WTC11 (cell line): ENCODE measurements around the gene LRMDA. TPM values are rescaled to one million over a fixed set of nuclear protein-coding genes. Genes with fewer than 3 reads are reported as not detected.

Experiments
- ATAC-seq: fragments of 200-7000 bp; cut with Tn5 transposase; 2 replicates; pipeline ENCODE4 v1.10.0; 2021; ENCODE audit warnings: mild to moderate bottlenecking, moderate library complexity
- CTCF ChIA-PET: fragments of 300-600 bp; sonication (Branson Sonifier 250); formaldehyde crosslinking; loops from one replicate; lab custom pipeline; 2021; ENCODE audit warnings: antibody characterized with exemption; lab: Charles Lee
- POLR2A ChIA-PET: fragments of 350-600 bp; sonication (Branson Sonifier 250); formaldehyde crosslinking; loops from one replicate; lab custom pipeline; 2021; ENCODE audit warnings: antibody characterized with exemption; lab: Charles Lee
- DNase-seq: peaks from one replicate; pipeline ENCODE4 v3.0.0; 2021; ENCODE audit warnings: low spot score
- H3K27ac Mint-ChIP-seq: 2 replicates; pipeline ENCODE4 v1.8.0; 2021; ENCODE audit warnings: mixed read lengths
- H3K27me3 Mint-ChIP-seq: 2 replicates; pipeline ENCODE4 v1.8.0; 2021; ENCODE audit warnings: low read depth, mild to moderate bottlenecking, moderate library complexity, mixed read lengths
- H3K36me3 Mint-ChIP-seq: 2 replicates; pipeline ENCODE4 v1.8.0; 2021; ENCODE audit warnings: mixed read lengths
- H3K4me1 Mint-ChIP-seq: 2 replicates; pipeline ENCODE4 v1.8.0; 2022; ENCODE audit warnings: mixed read lengths
- H3K4me3 Mint-ChIP-seq: 2 replicates; pipeline ENCODE4 v1.8.0; 2021; ENCODE audit warnings: mild to moderate bottlenecking, moderate library complexity, mixed read lengths
- H3K9me3 Mint-ChIP-seq: 2 replicates; pipeline ENCODE4 v1.8.0; 2021; ENCODE audit warnings: mixed read lengths
- CREM ChIP-seq: sonication (generic); formaldehyde crosslinking; IDR thresholded peaks from 2 replicates; pipeline ENCODE4 v1.8.1; 2022; ENCODE audit warnings: mild to moderate bottlenecking, missing genetic modification reagents, moderate library complexity
- ESRRA ChIP-seq: sonication (generic); formaldehyde crosslinking; IDR thresholded peaks from 2 replicates; pipeline ENCODE4 v1.8.1; 2022; ENCODE audit warnings: mild to moderate bottlenecking, missing genetic modification reagents, borderline replicate concordance
- ETV6 ChIP-seq: sonication (generic); formaldehyde crosslinking; IDR thresholded peaks from 2 replicates; pipeline ENCODE4 v1.8.1; 2022; ENCODE audit warnings: mild to moderate bottlenecking, missing genetic modification reagents
- FOXP1 ChIP-seq: sonication (generic); formaldehyde crosslinking; IDR thresholded peaks from 2 replicates; pipeline ENCODE4 v1.8.0; 2022; ENCODE audit warnings: missing genetic modification reagents, mild to moderate bottlenecking, moderate library complexity, borderline replicate concordance
- NFE2L1 ChIP-seq: sonication (generic); formaldehyde crosslinking; IDR thresholded peaks from 2 replicates; pipeline ENCODE4 v1.8.1; 2023; ENCODE audit warnings: missing genetic modification reagents
- NR2C2 ChIP-seq: sonication (generic); formaldehyde crosslinking; IDR thresholded peaks from 2 replicates; pipeline ENCODE4 v1.8.0; 2022; ENCODE audit warnings: mild to moderate bottlenecking, missing genetic modification reagents
- OVOL2 ChIP-seq: fragments of 250-450 bp; sonication (Bioruptor Pico); IDR thresholded peaks from 2 replicates; pipeline ENCODE4 v1.9.0; 2021; ENCODE audit warnings: mild to moderate bottlenecking, borderline replicate concordance
- PRRX2 ChIP-seq: fragments of 250-450 bp; sonication (Bioruptor Pico); IDR thresholded peaks from 2 replicates; pipeline ENCODE4 v1.8.0; 2021; ENCODE audit warnings: mild to moderate bottlenecking
- RORB ChIP-seq: fragments of 250-450 bp; sonication (Bioruptor Pico); IDR thresholded peaks from 2 replicates; pipeline ENCODE4 v1.9.0; 2021; ENCODE audit warnings: mild to moderate bottlenecking
- SP1 ChIP-seq: sonication (generic); formaldehyde crosslinking; conservative IDR thresholded peaks from 2 replicates; pipeline ENCODE4 v1.8.1; 2022; ENCODE audit warnings: missing genetic modification reagents
- ZBTB21 ChIP-seq: sonication (generic); formaldehyde crosslinking; IDR thresholded peaks from 2 replicates; pipeline ENCODE4 v1.8.1; 2023; ENCODE audit warnings: mild to moderate bottlenecking, missing genetic modification reagents, borderline replicate concordance
- ZNF219 ChIP-seq: sonication (generic); formaldehyde crosslinking; IDR thresholded peaks from 2 replicates; pipeline ENCODE4 v1.8.0; 2023; ENCODE audit warnings: missing genetic modification reagents, mild to moderate bottlenecking, borderline replicate concordance
- ZNF232 ChIP-seq: sonication (generic); formaldehyde crosslinking; IDR thresholded peaks from 2 replicates; pipeline ENCODE4 v1.8.0; 2022; ENCODE audit warnings: mild to moderate bottlenecking, missing genetic modification reagents
- ZNF317 ChIP-seq: sonication (generic); formaldehyde crosslinking; IDR thresholded peaks from 2 replicates; pipeline ENCODE4 v1.8.1; 2023; ENCODE audit warnings: low read depth, mild to moderate bottlenecking, moderate library complexity, missing genetic modification reagents, borderline replicate concordance
- ZNF396 ChIP-seq: fragments of 250-450 bp; sonication (Bioruptor Pico); IDR thresholded peaks from 2 replicates; pipeline ENCODE4 v1.8.0; 2021; ENCODE audit warnings: mild to moderate bottlenecking, moderate library complexity, borderline replicate concordance
- total RNA-seq: library from RNA; stranded (reverse); gene quantifications from 3 replicates; pipeline ENCODE4 v1.2.3, GENCODE V29; 2021
- TF ChIP-seq, protein P1 (sequence below): sonication (generic); formaldehyde crosslinking; IDR thresholded peaks from 2 replicates; pipeline ENCODE4 v1.8.1; 2023; ENCODE audit warnings: mild to moderate bottlenecking, missing genetic modification reagents, moderate library complexity
- TF ChIP-seq, protein P2 (sequence below): sonication (generic); formaldehyde crosslinking; conservative IDR thresholded peaks from 2 replicates; pipeline ENCODE4 v1.8.1; 2022; ENCODE audit warnings: mild to moderate bottlenecking, missing genetic modification reagents
- TF ChIP-seq, protein P3 (sequence below): sonication (generic); formaldehyde crosslinking; IDR thresholded peaks from 2 replicates; pipeline ENCODE4 v1.8.0; 2022; ENCODE audit warnings: mild to moderate bottlenecking, missing genetic modification reagents
- TF ChIP-seq, protein P4 (sequence below): fragments of 250-450 bp; sonication (Bioruptor Pico); IDR thresholded peaks from 2 replicates; pipeline ENCODE4 v1.8.0; 2021; ENCODE audit warnings: mild to moderate bottlenecking
- TF ChIP-seq, protein P5 (sequence below): fragments of 250-450 bp; sonication (Bioruptor Pico); conservative IDR thresholded peaks from 2 replicates; pipeline ENCODE4 v1.9.0; 2021; ENCODE audit warnings: mild to moderate bottlenecking
- TF ChIP-seq, protein P6 (sequence below): sonication (generic); formaldehyde crosslinking; IDR thresholded peaks from 2 replicates; pipeline ENCODE4 v1.8.0; 2022; ENCODE audit warnings: mild to moderate bottlenecking, missing genetic modification reagents

Gene LRMDA
- total RNA-seq, 1 experiment from 2014 or later = 0.92 TPM

DNA sequence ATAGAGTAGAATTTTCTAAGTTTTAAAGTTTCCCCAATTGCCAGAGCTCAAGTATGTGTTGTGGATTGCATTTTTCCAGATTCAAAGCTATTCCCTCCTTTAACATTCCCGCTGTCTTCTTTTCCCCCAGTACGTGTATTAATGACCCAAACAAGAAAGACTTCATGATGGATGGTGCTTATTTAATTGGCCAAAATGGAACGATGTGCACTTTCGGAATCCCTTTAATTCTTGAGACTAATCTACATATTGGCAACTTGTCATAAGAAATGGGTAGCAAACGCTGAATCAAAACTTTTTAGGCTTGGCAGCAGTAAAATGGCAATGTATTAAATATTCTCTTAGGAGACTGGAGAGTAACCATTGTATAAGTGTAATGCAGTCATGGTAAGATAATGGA, 753.2 kb downstream of the LRMDA start (continued):
- TF ChIP-seq, protein P1, sequence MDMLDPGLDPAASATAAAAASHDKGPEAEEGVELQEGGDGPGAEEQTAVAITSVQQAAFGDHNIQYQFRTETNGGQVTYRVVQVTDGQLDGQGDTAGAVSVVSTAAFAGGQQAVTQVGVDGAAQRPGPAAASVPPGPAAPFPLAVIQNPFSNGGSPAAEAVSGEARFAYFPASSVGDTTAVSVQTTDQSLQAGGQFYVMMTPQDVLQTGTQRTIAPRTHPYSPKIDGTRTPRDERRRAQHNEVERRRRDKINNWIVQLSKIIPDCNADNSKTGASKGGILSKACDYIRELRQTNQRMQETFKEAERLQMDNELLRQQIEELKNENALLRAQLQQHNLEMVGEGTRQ (CRISPR knock-in tag) = no peak
- TF ChIP-seq, protein P2, sequence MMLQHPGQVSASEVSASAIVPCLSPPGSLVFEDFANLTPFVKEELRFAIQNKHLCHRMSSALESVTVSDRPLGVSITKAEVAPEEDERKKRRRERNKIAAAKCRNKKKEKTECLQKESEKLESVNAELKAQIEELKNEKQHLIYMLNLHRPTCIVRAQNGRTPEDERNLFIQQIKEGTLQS (CRISPR knock-in tag) = no peak
- TF ChIP-seq RORB (CRISPR knock-in tag) = no peak
- no peak for TF ChIP-seq ZNF232 (CRISPR knock-in tag)
- TF ChIP-seq, all 79 proteins: peak for 0

DNA sequence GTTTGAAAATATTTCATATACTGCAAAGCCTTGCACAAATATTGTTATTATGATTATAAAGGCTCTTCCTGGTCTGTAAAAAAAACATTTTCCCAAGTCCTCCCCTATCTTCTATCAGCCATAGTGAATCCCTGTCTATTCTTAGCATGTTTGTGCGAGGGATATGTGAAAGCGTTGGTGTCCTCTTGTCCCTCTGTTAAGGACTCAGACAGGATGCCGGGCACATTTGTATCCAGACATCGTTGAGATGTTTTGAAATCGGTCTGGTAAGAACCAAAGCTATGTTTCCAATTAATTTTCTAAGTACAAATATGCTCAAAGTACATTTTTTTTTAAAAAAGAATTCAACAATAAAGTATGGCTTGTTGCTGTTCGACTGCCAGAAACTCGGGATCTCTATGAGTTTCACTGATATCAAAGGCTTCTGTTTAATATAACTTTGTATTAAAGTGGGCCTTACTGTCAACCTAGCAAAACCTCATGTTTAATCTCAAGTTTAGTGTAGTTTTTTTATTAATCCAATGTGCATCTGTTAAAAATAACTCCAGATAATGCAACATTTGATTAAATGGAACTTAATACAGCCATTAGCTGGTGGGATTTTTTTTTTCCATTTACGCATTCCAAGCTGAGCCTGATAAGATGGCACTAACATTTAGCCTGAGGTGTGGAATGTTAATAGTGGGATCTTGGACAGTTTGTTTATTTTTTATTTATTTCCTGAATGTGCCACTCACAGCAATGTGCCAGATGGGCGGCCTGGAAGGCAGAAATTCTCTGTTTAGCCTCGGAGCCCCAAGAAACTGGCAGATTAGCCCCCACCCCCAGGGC, 754.3 kb downstream of the LRMDA start:
- TF ChIP-seq ZNF219 (CRISPR knock-in tag) (no peak), ESRRA (CRISPR knock-in tag) (no peak), ZNF317 (CRISPR knock-in tag) (no peak), FOXP1 (CRISPR knock-in tag) (no peak), NR2C2 (CRISPR knock-in tag) (no peak), SP1 (CRISPR knock-in tag) (no peak), ZBTB21 (CRISPR knock-in tag) (no peak), OVOL2 (CRISPR knock-in tag) (no peak), ZNF396 (no peak), ETV6 (CRISPR knock-in tag) (no peak)
- TF ChIP-seq, protein P3, sequence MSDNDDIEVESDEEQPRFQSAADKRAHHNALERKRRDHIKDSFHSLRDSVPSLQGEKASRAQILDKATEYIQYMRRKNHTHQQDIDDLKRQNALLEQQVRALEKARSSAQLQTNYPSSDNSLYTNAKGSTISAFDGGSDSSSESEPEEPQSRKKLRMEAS (CRISPR knock-in tag) = no peak
- TF ChIP-seq, protein P4, sequence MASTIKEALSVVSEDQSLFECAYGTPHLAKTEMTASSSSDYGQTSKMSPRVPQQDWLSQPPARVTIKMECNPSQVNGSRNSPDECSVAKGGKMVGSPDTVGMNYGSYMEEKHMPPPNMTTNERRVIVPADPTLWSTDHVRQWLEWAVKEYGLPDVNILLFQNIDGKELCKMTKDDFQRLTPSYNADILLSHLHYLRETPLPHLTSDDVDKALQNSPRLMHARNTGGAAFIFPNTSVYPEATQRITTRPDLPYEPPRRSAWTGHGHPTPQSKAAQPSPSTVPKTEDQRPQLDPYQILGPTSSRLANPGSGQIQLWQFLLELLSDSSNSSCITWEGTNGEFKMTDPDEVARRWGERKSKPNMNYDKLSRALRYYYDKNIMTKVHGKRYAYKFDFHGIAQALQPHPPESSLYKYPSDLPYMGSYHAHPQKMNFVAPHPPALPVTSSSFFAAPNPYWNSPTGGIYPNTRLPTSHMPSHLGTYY (CRISPR knock-in tag) = no peak
- no peak overlapping the region for H3K27ac Mint-ChIP-seq
- DNase-seq (no peak), ATAC-seq (no peak)
- peaks cover 4% of the 10 kb centered on the region for H3K9me3 Mint-ChIP-seq
- ChIA-PET POLR2A (no interaction called here), CTCF (no interaction called here)
- no peaks in the 10 kb centered on the region for H3K36me3 Mint-ChIP-seq
- peaks cover 15% of the 10 kb centered on the region for H3K4me1 Mint-ChIP-seq
- peaks cover 16% of the 10 kb centered on the region for H3K27me3 Mint-ChIP-seq
- H3K4me3 Mint-ChIP-seq = no peak overlapping the region

DNA sequence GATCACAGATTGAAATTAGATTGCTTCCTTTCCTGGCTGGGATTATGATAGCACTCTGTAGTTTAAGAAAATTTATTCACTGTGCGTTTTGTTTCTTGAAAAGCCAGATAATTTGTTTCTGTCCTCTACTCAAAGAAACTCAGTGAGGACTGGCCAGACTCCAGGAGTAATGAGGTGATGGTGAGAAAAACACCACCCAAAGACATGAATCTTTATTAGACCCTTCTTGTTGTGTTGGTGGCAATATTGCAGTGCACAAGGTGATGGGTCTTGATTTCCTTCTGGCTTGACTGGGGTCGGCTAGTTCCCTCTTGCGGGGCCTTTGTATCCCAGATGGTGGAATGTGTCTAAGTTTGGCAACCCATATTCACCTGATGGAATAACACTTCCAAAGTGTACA, 756.8 kb downstream of the LRMDA start:
- H3K27me3 Mint-ChIP-seq = peaks cover 6% of the 10 kb centered on the region; the same call in 1 of the 2 replicates
- H3K9me3 Mint-ChIP-seq = no peaks in the 10 kb centered on the region
- DNase-seq = no peak
- no peaks in the 10 kb centered on the region for H3K36me3 Mint-ChIP-seq
- no peak overlapping the region for H3K4me3 Mint-ChIP-seq
- POLR2A ChIA-PET = no interaction called here
- ATAC-seq = no peak
- no peak for TF ChIP-seq ZBTB21 (CRISPR knock-in tag)
- CTCF ChIA-PET = no interaction called here
- H3K4me1 Mint-ChIP-seq = peaks cover 27% of the 10 kb centered on the region
- no peak overlapping the region for H3K27ac Mint-ChIP-seq

DNA sequence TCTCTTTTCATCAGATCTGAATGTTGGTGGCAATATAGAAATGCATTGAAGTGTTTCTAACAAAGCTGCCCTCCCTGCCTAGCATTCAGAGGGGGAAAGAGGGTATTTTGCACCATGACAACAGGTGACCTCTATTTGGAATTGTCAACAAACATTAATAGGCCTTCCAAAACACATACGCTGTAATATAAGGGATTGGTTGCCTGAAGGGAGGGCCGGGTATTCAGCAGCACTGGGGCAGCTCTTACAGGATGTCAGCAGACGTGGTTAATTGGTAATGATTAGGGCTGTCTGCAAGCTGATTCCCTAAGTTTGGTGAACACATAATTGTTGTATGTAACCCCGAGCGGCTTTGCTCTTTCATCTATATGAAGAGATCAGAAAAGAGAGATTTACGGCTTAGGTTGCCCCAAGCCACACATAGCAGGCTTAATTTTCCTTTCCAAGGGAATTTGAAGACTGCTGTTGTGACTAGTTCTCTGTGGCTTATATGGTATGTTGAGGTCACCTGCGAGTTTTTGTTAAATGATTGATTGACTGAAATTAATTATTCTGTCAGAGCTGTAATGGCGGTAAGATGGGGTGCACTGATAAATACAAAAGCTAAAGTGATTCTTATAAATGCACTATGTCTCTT, 759.3 kb downstream of the LRMDA start:
- H3K36me3 Mint-ChIP-seq = no peaks in the 10 kb centered on the region
- H3K9me3 Mint-ChIP-seq = peaks cover 4% of the 10 kb centered on the region; the same call in 1 of the 2 replicates
- H3K27me3 Mint-ChIP-seq = peaks cover 9% of the 10 kb centered on the region
- ChIA-PET CTCF (interaction anchor here (0.6 kb wide), 1 partner anchor 112 kb away, joined by 3 read pairs; no protein-coding TSS in a partner anchor), POLR2A (no interaction called here)
- no peak for ATAC-seq
- DNase-seq = no peak
- H3K27ac Mint-ChIP-seq = no peak overlapping the region
- no peak overlapping the region for H3K4me3 Mint-ChIP-seq
- H3K4me1 Mint-ChIP-seq = peaks cover 40% of the 10 kb centered on the region
- TF ChIP-seq PRRX2 (CRISPR knock-in tag) (no peak), NR2C2 (CRISPR knock-in tag) (no peak), CREM (CRISPR knock-in tag) (no peak), NFE2L1 (CRISPR knock-in tag) (no peak)
- TF ChIP-seq, protein P5, sequence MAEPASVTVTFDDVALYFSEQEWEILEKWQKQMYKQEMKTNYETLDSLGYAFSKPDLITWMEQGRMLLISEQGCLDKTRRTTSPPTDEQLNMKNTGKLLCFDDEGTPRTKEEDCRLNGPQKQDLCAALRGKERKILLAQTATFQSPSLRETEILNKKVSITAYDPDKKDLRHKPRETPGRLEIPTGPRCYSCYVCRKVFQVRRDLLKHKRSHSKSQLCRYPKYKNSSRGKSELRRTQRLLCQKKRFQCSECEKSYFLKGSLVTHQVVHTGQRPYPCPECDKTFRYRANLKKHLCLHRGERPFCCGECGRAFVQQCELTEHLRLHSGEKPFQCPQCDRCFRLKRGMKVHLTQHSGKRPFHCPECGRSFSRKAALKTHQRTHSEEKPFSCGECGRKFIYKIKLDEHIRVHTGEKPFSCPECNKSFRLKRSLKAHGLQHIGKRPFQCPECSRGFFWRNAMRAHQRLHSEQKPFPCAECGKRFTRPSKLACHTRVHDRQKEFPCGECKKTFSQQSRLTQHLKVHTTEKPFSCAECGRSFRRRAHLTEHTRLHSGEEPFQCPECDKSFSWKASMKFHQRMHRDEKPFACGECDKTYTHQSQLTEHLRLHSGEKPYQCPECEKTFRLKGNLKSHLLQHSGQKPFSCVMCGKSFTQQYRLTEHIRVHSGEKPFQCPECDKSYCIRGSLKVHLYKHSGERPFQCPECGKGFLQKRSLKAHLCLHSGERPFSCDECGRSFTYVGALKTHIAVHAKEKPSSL (CRISPR knock-in tag) = no peak
- TF ChIP-seq, protein P6, sequence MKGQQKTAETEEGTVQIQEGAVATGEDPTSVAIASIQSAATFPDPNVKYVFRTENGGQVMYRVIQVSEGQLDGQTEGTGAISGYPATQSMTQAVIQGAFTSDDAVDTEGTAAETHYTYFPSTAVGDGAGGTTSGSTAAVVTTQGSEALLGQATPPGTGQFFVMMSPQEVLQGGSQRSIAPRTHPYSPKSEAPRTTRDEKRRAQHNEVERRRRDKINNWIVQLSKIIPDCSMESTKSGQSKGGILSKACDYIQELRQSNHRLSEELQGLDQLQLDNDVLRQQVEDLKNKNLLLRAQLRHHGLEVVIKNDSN = no peak
